ENCODE data around the gene CYP4A22.
A peak's percentile ranks its signal among the peaks of the same experiment; 100 is the strongest.

The CYP4A22 gene

GRCh38 chr1:47175227-47175934 is 38.1 kb downstream of the CYP4A22 start (continued):
- TF ChIP-seq ZNF449 (tag by site-specific recombination; IDR thresholded peaks at IDR 0.05) (no peak), BCL11B (tag by site-specific recombination; IDR thresholded peaks at IDR 0.05; ENCODE audit: low read depth) (no peak), ZFP3 (tag by site-specific recombination; IDR thresholded peaks at IDR 0.05; ENCODE audit: low read depth) (no peak), ZEB2 (tag by site-specific recombination; IDR thresholded peaks at IDR 0.05) (no peak), ZNF843 (tag by site-specific recombination; IDR thresholded peaks at IDR 0.05) (no peak), OSR2 (tag by site-specific recombination; IDR thresholded peaks at IDR 0.05) (no peak), ZFP37 (tag by site-specific recombination; IDR thresholded peaks at IDR 0.05) (no peak), ZNF792 (tag by site-specific recombination; IDR thresholded peaks at IDR 0.05) (no peak), IKZF3 (tag by site-specific recombination; IDR thresholded peaks at IDR 0.05) (no peak), ZSCAN16 (tag by site-specific recombination; IDR thresholded peaks at IDR 0.05) (no peak), ZNF654 (tag by site-specific recombination; IDR thresholded peaks at IDR 0.05; ENCODE audit: low read depth) (peak; percentile 92), ZNF76 (tag by site-specific recombination; IDR thresholded peaks at IDR 0.05; ENCODE audit: borderline replicate concordance, low read depth) (no peak), ZBTB10 (tag by site-specific recombination; IDR thresholded peaks at IDR 0.05) (no peak), TCF7L2 (IDR thresholded peaks at IDR 0.05; ENCODE audit: borderline replicate concordance, low read depth, low read length) (no peak), ZBTB17 (tag by site-specific recombination; IDR thresholded peaks at IDR 0.05) (peak; percentile 49; the same call in 1 of the 2 replicates), GLIS2 (tag by site-specific recombination; IDR thresholded peaks at IDR 0.05) (no peak), KLF16 (tag by site-specific recombination; IDR thresholded peaks at IDR 0.05) (no peak), ZNF24 (tag by site-specific recombination; IDR thresholded peaks at IDR 0.05) (peak; percentile 96), REPIN1 (tag by site-specific recombination; IDR thresholded peaks at IDR 0.05; ENCODE audit: low read depth) (no peak), ZXDB (tag by site-specific recombination; IDR thresholded peaks at IDR 0.05) (no peak), ZNF623 (tag by site-specific recombination; IDR thresholded peaks at IDR 0.05) (no peak), ZNF791 (tag by site-specific recombination; IDR thresholded peaks at IDR 0.05) (no peak), ZNF214 (tag by site-specific recombination; IDR thresholded peaks at IDR 0.05; ENCODE audit: borderline replicate concordance) (no peak), ZNF530 (tag by site-specific recombination; IDR thresholded peaks at IDR 0.05; ENCODE audit: low read depth) (no peak)
- TF ChIP-seq, protein P1, sequence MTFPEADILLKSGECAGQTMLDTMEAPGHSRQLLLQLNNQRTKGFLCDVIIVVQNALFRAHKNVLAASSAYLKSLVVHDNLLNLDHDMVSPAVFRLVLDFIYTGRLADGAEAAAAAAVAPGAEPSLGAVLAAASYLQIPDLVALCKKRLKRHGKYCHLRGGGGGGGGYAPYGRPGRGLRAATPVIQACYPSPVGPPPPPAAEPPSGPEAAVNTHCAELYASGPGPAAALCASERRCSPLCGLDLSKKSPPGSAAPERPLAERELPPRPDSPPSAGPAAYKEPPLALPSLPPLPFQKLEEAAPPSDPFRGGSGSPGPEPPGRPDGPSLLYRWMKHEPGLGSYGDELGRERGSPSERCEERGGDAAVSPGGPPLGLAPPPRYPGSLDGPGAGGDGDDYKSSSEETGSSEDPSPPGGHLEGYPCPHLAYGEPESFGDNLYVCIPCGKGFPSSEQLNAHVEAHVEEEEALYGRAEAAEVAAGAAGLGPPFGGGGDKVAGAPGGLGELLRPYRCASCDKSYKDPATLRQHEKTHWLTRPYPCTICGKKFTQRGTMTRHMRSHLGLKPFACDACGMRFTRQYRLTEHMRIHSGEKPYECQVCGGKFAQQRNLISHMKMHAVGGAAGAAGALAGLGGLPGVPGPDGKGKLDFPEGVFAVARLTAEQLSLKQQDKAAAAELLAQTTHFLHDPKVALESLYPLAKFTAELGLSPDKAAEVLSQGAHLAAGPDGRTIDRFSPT (tag by site-specific recombination; IDR thresholded peaks at IDR 0.05): no peak
- TF ChIP-seq, protein P2, sequence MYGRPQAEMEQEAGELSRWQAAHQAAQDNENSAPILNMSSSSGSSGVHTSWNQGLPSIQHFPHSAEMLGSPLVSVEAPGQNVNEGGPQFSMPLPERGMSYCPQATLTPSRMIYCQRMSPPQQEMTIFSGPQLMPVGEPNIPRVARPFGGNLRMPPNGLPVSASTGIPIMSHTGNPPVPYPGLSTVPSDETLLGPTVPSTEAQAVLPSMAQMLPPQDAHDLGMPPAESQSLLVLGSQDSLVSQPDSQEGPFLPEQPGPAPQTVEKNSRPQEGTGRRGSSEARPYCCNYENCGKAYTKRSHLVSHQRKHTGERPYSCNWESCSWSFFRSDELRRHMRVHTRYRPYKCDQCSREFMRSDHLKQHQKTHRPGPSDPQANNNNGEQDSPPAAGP (tag by site-specific recombination; IDR thresholded peaks at IDR 0.05): no peak; the same call in 1 of the 2 replicates
- TF ChIP-seq, protein P3, sequence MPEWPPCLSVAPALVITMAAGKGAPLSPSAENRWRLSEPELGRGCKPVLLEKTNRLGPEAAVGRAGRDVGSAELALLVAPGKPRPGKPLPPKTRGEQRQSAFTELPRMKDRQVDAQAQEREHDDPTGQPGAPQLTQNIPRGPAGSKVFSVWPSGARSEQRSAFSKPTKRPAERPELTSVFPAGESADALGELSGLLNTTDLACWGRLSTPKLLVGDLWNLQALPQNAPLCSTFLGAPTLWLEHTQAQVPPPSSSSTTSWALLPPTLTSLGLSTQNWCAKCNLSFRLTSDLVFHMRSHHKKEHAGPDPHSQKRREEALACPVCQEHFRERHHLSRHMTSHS (tag by site-specific recombination; IDR thresholded peaks at IDR 0.05): no peak
- TF ChIP-seq, protein P4, sequence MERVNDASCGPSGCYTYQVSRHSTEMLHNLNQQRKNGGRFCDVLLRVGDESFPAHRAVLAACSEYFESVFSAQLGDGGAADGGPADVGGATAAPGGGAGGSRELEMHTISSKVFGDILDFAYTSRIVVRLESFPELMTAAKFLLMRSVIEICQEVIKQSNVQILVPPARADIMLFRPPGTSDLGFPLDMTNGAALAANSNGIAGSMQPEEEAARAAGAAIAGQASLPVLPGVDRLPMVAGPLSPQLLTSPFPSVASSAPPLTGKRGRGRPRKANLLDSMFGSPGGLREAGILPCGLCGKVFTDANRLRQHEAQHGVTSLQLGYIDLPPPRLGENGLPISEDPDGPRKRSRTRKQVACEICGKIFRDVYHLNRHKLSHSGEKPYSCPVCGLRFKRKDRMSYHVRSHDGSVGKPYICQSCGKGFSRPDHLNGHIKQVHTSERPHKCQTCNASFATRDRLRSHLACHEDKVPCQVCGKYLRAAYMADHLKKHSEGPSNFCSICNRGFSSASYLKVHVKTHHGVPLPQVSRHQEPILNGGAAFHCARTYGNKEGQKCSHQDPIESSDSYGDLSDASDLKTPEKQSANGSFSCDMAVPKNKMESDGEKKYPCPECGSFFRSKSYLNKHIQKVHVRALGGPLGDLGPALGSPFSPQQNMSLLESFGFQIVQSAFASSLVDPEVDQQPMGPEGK (tag by site-specific recombination; IDR thresholded peaks at IDR 0.05): peak; percentile 58; the same call in 1 of the 2 replicates
- TF ChIP-seq, protein P5, sequence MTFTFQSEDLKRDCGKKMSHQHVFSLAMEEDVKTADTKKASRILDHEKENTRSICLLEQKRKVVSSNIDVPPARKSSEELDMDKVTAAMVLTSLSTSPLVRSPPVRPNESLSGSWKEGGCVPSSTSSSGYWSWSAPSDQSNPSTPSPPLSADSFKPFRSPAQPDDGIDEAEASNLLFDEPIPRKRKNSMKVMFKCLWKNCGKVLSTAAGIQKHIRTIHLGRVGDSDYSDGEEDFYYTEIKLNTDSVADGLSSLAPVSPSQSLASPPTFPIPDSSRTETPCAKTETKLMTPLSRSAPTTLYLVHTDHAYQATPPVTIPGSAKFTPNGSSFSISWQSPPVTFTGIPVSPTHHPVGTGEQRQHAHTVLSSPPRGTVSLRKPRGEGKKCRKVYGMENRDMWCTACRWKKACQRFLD (tag by site-specific recombination; IDR thresholded peaks at IDR 0.05): no peak
